Limb (tissue), 2 donors: ENCODE results near the gene NR6A1.

Source experiments
- DNase-seq, 2 donors: peaks; one replicate each; pipeline ENCODE4 v3.0.0-alpha.2; 2016; ENCODE audit errors: extremely low spot score in 2 of 2

The NR6A1 gene

DNA sequence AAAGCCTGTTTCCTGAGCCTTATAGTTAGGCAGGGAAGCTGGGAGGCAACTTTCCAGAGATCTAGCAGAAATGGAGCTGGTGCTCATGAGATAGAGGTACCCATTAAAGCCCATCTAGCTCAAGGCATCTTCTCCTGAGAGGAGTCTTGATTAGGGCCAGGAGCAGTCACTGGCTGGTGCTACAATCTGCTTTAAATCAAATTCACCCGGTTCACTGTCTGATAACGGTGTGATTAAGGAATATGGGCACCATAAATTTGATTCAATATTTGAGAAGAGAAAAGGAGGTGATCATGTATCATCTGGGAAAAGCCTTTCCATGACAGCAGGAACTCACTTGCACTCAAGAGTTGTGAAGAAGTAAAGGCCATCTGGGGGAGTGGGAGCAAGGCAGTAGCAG is 240.0 kb downstream of the NR6A1 start:
- DNase-seq, result no peak

DNA sequence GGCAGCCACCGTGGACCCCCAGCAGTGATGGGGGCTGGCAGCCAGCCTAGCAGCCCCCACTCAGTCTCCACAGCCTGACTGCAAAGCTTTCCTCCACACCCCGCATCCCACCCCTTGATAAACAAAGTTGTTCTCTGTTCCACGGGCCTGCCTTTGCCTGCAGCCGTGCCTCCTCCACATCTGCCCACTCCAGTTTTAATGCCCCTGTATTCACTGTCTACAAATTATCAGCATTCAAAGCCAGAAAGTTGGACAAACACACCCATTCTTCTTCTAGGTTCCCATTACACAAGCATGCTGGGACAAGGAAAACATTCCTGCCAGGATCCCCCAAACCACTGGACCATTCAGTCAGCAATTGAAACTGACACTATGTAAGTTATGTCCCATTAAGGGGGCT is 240.9 kb downstream of the NR6A1 start:
- no peak for DNase-seq

DNA sequence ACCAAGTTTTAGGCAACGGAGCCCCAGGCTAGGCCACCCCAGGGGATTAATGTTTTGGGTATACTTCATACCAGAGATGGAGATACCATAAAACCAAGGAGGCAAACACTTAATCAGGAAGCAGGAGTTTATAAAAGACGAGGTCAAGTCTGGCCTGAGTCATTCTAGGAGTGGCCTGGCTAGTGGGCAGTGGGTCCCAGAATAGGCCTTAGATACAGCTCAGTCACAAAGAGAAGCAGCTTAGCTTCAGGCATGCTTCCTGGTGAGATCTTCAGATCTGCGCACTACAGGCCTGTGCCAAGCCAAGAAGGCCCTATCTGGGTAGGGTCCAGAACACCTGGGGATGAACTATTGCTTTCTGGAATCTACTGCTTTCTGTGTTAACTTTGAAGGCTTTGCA is 243.3 kb downstream of the NR6A1 start:
- no peak for DNase-seq

DNA sequence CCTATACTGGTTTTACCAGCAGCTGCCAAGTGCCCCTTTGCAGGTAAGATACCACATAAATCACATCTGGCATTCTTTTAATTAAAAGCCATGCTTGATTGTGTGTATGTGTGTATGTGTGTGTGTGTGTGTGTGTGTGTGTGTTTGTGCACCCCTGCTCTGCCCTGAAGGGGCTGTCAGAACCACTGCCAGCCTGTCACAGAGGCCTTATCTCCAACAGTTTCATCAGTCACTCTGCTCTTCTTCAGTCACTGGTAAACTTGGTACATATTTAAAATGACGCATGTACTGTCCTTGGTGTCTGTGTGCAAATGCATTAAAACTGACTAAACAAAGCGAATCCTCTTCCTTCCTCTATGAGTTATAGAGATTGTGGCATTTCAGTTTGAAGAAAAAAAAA is 244.9 kb downstream of the NR6A1 start:
- DNase-seq, result no peak

DNA sequence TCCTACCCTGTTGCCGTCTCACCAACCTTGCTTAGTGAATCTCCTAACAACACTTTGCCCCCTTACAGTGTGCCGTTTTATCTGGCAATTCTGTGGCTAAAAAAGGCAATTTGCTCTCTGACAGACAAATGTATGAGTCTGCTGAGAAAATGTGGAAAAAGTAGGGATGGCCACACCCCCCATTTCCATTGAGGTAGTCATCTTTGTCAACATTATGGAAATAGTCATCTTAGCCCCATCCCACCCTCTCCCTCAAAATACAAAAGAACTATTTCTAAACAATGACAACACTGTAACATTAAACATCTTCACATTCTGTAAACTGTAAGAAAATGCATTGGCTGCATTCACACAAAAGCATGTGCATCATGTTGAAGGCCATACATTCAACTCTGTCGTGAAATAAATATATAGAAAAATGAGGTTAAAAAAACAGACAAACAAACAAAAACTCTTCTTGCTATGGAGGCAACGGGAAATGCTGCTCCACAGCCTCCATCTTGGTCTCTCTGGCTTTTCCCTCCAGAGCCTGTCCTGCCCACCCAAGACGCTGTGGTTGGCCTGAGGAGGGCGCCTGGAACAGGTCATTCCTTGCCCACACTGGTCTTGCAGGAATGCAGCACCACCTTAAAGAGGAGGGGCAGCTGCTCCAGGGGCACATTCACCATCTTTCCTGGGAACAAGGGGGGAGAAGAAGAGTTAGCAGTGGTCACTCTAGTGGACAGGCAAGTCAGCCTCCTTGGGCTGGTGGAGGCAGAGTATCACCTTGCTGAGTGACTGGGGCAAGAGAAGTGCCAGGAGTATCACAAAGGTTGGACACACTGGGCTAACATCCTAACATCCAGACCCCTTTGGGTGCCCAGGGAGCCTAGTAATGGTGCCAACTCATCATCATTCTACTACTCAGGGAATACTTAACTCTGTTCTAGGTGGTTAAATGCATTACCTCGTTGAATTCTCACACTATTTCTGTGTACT is 248.7 kb downstream of the NR6A1 start:
- no peak for DNase-seq

DNA sequence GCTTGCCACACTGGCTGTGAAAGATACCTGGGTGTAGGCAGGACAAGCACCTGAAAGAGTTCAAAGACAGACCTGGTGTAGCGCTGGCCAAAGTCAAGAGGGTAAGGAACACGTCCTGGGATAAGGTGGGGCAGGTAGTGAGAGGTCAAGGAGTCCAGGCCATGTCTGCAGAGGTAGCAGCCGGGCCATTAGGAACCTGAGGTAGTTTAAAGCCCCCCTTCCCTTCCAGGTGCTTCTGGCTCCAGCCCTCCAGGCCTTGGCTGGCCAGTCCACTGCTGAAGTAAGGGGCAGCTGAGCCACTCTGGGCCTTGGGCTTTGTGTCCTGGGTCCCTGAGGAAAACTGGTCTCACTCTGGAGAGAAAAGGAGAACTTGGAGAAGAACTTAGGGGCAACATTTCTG is 250.0 kb downstream of the NR6A1 start:
- DNase-seq, result no peak

DNA sequence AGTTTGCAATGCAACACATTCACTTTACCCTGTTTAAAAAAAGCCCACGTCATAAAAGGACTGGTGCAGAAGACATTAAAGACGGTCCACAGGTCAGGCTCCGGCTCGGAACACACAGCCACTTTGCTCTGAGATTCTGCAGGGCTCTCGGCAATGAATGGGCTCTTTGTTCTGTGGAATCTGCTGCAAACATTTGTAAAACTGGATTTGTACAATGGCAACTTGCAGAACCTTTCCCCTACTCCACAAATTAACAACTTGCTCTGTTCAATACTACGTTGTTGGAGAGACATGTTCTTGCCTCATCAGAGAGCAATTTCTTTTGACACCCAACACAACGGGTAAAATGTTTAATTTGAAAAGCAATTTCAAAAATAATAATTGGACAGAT is 250.9 kb downstream of the NR6A1 start:
- no peak for DNase-seq

DNA sequence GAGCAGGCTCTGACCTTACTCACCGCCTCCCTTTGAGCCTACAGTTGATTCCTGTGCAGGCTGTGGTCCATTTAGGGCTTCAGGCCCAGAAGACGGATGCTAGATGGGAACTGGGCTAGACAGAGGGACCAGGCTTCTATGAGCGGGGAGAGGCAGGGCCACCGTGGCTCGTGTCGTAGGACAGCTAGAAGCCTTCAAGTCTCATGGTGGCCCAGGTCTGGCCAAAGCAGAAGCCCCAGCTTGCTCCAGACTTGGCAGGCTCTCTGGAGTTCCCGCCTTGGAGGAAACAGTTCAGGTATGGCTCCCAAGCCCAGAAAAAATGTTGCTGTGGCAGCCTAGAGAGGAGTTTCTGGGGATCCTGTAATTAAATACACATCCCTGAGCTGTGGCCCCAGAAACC is 253.0 kb downstream of the NR6A1 start:
- no peak for DNase-seq

DNA sequence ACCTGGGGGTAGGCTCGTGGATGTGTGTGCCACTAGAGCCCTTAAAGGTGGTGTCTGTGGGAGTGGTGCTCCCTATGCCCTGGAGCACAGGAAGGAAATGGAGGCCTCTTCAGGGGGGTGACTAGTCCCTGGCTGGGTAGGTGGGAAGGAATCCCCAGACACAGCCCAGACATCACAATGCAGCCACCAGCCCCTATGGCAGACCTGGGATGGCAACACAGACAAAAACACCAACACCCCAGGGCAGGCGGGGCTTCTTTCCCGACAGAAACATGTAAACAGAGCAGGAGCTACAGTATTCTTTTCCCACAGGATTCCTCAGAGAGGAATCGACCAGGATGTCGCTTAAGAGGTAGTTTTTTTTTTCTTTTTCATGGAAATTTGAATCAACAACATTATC is 253.5 kb downstream of the NR6A1 start:
- no peak for DNase-seq

DNA sequence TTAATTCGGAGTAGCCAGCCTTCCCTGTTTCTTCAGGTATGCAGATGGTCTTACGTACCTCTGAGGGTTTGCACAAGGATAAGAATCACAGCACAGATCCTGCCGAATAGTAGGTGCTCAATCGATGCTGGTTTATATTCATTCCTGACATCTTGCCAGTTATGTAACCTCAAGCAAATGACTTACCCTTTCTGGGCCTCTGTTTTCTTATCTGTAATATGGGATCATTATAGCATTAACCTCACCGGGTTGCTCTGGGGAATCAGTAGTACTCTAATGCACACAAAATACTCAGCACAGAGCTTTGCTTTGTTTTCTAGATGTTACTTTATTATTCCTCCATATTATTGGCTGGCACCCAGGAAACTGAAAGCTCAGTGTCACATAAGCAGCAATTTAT is 256.2 kb downstream of the NR6A1 start:
- DNase-seq, result no peak

DNA sequence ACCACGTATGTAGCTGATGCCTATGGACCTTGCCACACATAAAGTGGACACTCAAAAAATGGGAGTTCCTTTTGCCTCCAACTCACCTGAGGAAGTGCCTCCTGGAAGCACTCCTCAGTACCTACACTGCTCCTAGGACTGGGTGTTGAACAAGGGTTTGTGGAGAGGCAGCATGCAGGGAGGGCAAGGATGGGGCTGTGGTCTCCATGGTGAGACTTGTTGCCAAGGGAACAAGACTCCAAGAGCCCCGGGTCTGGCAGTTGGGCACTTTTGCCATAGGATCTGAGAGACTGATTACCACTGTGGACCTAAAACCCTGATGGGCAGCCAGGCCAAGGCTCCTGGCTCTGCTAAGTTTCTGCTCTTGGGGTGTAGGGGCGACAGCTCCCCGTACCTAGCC is 257.0 kb downstream of the NR6A1 start:
- no peak for DNase-seq

DNA sequence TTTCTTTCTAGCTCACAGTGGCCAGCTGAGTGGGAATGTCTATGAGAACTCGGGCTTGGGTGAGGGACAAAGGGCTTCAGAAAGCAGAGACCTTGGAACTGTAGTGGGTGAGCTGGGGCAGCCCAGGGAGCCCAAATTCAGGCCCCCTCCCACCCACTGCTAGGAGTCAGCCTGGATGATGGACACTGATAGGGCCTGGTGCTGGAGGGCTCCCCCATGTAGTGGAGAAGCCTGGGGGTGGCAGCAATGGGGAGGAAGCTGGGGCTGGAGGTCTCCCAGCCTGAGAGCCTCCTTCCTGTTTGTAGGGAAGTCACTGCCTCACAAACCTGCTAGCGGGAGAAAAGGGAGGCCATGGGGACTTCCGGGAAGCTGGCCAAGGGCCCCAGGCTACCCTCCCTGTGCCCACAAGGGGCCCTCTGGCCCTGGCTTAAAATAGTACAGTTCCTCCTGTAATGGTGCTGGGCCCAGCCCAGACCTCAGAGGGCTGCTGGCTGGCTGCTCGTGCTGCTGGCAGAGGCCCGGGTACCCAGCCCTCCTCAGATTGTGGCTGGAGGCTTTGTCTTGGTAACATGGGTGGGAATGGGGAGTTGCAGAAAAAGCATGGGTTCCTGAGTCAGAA is 257.6 kb downstream of the NR6A1 start:
- DNase-seq, result peak in 1 of 2 donors; percentile 31

DNA sequence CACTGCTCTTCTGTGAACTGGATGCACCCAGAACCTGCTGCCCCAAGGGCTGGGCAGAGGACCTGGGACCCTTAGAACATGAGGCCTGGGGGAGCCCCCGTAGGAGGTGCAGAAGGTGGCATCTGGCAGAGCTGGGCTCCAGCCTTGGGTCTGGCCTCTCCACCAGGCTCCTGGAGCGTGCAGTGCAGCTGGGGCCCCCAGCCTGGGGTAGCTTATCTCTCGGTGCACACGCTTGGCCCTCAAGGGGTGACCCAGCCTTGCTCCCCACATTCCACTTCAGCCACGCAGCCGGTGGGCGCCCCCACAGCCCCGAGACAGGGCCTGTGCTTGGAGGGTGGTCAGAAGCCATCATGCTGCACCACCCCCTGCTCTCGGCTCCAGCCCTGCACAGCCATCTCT is 258.3 kb downstream of the NR6A1 start:
- peak in 1 of 2 donors; percentile 28 for DNase-seq

DNA sequence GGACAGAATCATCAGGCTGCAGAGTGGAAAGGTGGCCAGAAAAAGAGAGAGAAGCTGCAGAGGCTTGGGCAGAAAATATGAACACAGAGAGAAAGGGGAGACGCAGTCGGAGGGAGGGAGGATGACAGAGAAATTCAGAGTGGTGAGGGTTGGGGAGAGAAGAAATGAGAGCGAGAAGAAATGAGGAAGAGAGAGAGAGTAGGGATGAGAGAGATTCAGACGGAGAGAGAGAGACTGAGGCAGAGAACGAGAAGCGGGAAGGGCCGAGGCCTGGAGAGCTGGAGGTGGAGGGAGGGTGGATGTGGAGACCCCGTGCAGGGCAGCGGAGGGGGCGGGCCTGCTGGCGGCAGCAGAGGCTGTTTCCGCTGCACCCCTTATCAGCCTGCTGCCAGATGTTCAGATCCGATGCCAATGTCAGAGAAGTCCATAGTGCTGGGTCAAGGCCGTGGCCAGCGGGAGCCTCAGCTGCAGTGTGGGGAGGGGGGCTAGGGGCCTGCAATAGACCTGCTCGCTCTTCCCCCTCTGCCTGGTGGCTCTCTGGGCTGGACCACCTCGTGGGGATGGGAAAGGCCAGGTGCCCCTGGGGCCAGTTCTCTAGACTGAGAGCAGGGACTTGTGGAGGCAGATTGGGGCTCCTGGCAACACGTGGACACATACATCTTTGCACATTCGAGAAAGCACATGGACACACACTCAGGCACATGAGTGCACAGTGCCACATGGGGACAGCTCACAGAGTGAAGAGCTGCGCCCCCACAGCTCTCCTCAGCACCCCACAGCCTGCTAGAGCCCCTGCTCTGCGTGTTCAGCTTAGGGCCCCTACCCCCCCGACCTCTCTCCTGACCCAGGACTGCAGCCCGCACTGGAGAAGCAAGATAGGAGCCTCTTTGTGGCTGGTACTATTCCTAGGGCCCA is 259.0 kb downstream of the NR6A1 start:
- peak in 1 of 2 donors; percentile 34 for DNase-seq

DNA sequence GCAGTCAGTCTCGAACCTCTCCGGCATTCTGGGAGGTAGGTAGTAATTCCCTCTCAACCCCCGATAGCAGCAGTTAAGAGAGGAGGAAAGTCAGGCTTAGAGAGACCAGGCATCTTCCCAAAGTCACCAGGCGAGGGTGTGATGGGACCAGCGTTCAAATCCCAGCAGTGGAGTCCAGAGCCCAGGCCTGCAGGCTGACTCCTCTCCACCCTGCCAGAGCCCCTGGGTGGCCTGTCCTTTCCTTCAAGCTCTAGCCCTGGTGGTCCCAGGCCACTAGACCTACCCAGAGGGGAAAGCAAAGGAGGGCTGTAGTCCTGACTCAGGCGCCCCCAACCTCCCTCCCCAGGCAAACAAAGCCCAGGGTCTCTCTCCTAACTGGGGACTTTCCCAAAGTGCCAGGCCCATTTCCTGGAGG is 259.7 kb downstream of the NR6A1 start:
- DNase-seq, result peak in 1 of 2 donors; percentile 30

DNA sequence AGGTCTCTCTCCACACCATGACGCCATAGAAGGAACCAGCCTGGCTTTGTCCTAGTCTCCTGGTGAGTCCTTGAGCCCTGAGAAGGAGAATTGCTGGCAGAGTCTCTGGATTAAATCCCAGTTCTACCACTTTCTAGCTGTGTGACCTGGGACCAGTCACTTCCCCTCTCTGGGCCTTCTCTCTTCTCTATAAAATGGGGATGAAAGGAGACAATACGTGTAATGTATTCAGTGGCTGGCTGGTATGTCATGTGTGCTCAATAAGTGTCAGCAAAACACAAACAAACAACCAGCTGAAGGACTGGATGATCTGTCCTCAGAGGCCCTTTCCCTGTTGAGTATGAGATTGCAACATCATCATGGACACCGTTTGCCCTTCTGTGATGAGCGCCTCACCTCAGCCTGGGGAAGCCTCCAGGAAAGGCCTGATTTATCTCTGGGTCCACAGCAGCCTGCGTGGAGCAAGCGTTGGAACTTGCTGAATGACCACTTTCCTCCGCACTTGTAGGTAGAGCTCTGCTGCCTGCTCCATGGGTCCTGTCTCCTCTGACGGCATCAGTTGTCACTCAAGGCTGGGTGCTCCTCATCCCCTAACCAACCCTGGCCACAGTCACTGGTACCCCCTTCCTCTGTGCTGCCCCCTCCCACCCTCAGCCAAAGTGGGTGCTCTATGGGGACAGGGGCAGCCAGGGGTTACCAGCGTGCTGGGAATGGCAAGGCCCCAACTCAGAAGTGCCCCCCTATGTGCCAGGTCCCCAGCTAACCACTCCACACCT is 260.3 kb downstream of the NR6A1 start:
- DNase-seq, result no peak

DNA sequence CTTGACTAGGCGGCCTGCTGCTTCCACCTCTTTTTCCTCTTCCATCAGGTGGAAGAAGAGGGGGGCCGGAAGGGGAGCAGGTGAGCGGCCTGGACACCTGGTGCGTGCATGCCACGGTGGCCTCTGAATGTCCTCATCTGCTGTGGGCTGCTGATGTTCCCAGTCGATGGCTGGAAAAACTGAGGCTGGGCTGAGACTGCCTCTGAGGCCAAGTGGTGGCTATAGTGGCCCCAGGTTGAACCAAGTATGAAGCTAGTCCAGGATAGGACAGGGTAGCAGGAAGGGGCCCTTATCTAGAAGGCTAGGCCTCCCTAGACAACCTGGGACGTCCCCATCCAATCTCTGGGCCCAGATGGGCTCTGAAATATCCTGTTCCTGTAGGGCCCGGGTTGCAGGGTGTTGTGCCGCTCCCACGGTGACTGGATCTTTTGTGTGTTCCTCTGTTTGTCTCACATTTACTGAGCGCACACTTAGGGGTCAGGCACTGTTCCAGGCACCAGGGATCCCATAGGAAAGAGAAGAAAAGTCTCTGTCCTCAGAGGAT is 263.2 kb downstream of the NR6A1 start:
- DNase-seq, result no peak

DNA sequence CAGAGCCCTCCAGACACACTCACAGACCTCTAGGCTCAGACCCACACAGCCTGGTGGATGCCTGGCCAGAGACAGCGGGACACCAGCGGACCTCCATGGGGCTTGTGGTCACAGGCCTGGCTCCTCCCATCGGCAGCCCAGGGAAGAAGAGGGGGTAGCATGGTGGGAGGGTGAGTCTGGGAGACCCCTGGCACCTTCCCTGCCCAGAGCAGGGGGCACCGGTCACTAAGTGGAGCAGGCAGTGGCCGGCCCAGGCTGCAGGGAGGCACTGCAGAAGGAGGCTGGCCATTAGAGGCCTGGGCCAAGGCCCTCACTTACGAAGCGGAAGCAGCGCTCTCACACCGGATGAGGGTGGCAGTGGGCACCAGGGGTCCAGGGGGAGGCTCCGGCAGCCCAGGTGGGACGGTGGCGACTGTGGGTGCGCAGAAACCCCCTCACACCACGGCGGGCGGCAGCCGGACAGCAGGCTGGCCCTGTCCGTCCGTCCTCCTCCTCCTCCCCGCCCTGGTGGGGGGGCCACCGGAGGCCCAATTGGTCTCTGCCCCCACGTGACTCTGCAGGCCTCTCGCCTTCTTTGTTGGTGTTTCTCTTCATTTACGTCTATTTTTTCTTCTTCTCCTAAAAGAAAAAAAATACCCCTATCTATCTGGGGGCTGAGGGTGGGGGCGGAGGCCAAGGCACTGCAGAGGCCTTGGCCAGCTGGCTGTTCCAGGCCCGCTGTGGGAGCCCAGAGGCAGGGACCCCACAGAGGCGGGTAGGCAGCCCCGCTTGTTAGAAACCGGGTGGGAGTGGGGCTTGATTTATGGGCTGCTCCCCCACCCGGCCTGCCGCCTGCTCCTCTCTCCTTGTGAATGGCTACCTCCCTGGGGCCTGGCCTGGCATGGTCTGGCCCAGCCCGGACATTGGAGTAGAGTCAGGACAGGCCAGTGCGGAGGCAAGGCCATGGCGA is 263.9 kb downstream of the NR6A1 start, which contains the start of gene NR5A1:
Gene NR5A1, minus strand, starts transcription at position 469 of the 949 bp plus-strand sequence. CDS start 4,004 bp downstream, outside the sequence.
- DNase-seq, result peak in 1 of 2 donors; percentile 26

DNA sequence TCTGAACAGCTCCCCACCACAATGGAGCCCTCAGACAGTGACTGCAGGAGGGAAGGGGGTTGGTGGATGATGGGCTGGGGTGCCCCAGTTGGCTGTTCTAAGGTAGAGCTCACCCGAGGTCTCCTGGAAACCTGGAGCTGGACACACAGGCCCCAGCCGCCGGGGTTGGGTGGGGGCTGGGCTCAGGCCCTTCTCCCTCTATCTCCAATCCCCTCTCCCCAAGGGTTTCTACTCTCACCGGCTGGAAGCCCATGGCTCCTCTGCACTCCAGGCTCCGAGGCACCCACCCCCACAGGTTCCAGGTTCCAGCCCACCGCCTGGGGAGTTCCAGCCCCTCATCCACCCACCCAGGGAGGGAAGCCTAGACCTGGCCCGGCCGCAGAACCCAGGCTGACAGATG is 264.7 kb downstream of the NR6A1 start:
- peak in 1 of 2 donors; percentile 26 for DNase-seq
